Astrocyte (in vitro differentiated cells and primary cell): ENCODE data around the gene CTIF.

ENCODE experiments used
- EZH2 ChIP-seq: IDR thresholded peaks from 2 replicates; pipeline ENCODE4 v1.6.1; 2012; ENCODE audit warnings: mild to moderate bottlenecking, low read length, inconsistent platforms; ENCODE audit not compliant: insufficient read depth
- TF ChIP-seq, protein P1 (sequence below): IDR thresholded peaks from 2 replicates; pipeline ENCODE4 v1.5.1; 2011; ENCODE audit warnings: low read depth, mild to moderate bottlenecking, inconsistent platforms, low read length, moderate library complexity; ENCODE audit not compliant: insufficient read depth

DNA sequence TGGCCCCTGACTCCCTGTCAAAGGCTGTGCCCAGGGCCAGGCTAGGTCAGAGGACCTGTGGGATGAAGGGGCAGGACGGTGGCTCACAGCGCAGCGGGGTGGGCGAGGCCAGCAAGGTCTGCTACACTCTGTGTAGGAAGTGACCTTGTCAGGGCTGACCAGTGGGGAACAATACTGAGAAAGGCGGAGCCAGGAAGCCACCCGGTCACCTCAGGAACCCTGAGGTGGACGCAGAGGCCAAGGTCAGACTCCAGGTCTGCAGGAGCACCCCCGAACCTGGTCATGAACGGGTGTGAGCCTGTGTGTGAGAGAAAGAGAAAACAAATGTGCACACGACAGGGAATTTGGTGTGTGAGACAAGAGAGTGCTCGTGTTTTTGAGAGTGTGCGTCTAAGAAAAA is 339.6 kb downstream of the CTIF start:
- TF ChIP-seq, protein P1, sequence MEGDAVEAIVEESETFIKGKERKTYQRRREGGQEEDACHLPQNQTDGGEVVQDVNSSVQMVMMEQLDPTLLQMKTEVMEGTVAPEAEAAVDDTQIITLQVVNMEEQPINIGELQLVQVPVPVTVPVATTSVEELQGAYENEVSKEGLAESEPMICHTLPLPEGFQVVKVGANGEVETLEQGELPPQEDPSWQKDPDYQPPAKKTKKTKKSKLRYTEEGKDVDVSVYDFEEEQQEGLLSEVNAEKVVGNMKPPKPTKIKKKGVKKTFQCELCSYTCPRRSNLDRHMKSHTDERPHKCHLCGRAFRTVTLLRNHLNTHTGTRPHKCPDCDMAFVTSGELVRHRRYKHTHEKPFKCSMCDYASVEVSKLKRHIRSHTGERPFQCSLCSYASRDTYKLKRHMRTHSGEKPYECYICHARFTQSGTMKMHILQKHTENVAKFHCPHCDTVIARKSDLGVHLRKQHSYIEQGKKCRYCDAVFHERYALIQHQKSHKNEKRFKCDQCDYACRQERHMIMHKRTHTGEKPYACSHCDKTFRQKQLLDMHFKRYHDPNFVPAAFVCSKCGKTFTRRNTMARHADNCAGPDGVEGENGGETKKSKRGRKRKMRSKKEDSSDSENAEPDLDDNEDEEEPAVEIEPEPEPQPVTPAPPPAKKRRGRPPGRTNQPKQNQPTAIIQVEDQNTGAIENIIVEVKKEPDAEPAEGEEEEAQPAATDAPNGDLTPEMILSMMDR, result no peak
- no peak for TF ChIP-seq EZH2
